ENCODE data around the gene THAP6. TPM values are rescaled to one million over a fixed set of nuclear protein-coding genes. Genes with fewer than 3 reads are reported as not detected.
"Not testable (repeated sequence)": the region's sequence is repeated elsewhere in the genome, so short reads cannot be mapped to it uniquely, and the experiment has no call there.

THAP6 gene
- total RNA-seq, 3 donors from 2014 or later (not counting 1 experiment from before 2014, with no cell fraction given): 20.2 to 24.1 (median 21.8) TPM

DNA sequence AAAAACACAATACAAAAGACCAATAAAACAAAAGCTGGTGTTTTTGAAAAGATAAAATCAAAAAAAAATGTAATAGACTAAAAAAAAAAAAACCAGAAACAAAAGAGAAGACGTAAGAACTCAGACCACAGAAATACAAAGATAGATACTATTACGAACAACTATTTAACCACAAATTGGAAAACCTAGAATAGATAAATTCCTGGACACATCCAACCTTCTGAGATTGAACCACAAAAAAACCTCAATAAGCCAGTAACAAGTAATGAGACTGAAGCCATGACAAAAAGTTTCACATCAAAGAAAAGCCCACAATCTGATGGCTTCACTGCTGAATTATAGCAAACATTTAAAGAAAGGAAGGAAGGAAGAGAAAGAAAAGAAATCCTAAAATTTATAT lies 16.2 kb upstream of the THAP6 start:
- Mint-ChIP-seq H3K4me1 (peaks cover 33 to 40% of the 10 kb centered on the region in 2 donors), H3K36me3 (peaks cover 8% of the 10 kb centered on the region), H3K27ac (peak overlapping the region; percentile 4 to 37), H3K4me3 (no peak overlapping the region), H3K27me3 (ENCODE audit: low read depth in 2 of 2) (no peaks in the 10 kb centered on the region), H3K9me3 (no peaks in the 10 kb centered on the region)
- no peaks in the 10 kb centered on the region for H3K27me3 ChIP-seq (ENCODE audit: control insufficient read depth, insufficient read depth, low read length)
- no peak overlapping the region for H3K4me3 ChIP-seq (ENCODE audit: low read length)
- no peaks in the 10 kb centered on the region for H3K9me3 ChIP-seq (ENCODE audit: control insufficient read depth, insufficient read depth, low read length)
- H3K27ac ChIP-seq (ENCODE audit: low read length): no peak overlapping the region
- peaks cover 53% of the 10 kb centered on the region for H3K36me3 ChIP-seq (ENCODE audit: control insufficient read depth, insufficient read depth, low read length)
- TF ChIP-seq, protein P1, sequence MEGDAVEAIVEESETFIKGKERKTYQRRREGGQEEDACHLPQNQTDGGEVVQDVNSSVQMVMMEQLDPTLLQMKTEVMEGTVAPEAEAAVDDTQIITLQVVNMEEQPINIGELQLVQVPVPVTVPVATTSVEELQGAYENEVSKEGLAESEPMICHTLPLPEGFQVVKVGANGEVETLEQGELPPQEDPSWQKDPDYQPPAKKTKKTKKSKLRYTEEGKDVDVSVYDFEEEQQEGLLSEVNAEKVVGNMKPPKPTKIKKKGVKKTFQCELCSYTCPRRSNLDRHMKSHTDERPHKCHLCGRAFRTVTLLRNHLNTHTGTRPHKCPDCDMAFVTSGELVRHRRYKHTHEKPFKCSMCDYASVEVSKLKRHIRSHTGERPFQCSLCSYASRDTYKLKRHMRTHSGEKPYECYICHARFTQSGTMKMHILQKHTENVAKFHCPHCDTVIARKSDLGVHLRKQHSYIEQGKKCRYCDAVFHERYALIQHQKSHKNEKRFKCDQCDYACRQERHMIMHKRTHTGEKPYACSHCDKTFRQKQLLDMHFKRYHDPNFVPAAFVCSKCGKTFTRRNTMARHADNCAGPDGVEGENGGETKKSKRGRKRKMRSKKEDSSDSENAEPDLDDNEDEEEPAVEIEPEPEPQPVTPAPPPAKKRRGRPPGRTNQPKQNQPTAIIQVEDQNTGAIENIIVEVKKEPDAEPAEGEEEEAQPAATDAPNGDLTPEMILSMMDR (IDR thresholded peaks at IDR 0.05): no peak
- ATAC-seq (no peak), DNase-seq (no peak)
- no peaks in the 10 kb centered on the region for H3K4me1 ChIP-seq (ENCODE audit: control insufficient read depth, insufficient read depth, low read length)
- intact Hi-C loops (cut with micrococcal nuclease): no loop called here
- 54% methylated on average over 2 of the region's 2 CpGs for WGBS (ENCODE audit: insufficient coverage)

DNA sequence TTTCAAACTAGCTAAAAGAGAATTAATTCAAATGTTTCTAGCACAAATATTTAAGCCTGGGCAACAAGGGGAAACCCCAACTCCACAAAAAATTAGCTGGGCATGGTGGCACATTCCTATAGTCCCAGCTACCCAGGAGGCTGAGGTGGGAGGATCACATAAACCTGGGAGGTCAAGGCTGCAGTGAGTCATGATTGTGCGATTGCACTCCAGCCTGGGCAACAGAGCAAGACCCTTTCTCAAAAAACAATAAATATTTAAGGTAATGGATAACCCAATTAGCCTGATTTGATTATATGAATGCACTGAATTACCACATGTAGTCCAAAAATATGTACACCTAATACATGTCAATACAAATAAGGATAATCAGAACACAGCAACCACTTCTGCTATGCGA lies 14.4 kb upstream of the THAP6 start:
- Histone ChIP-seq H3K4me1 (ENCODE audit: control insufficient read depth, insufficient read depth, low read length) (no peaks in the 10 kb centered on the region), H3K27ac (ENCODE audit: low read length) (no peak overlapping the region), H3K36me3 (ENCODE audit: control insufficient read depth, insufficient read depth, low read length) (peaks cover 55% of the 10 kb centered on the region), H3K27me3 (ENCODE audit: control insufficient read depth, insufficient read depth, low read length) (no peaks in the 10 kb centered on the region), H3K9me3 (ENCODE audit: control insufficient read depth, insufficient read depth, low read length) (no peaks in the 10 kb centered on the region), H3K4me3 (ENCODE audit: low read length) (no peak overlapping the region)
- no peaks in the 10 kb centered on the region for H3K27me3 Mint-ChIP-seq (ENCODE audit: low read depth in 2 of 2)
- no peak overlapping the region for H3K4me3 Mint-ChIP-seq
- peaks cover 8% of the 10 kb centered on the region for H3K36me3 Mint-ChIP-seq
- H3K9me3 Mint-ChIP-seq: no peaks in the 10 kb centered on the region
- no peak for DNase-seq
- TF ChIP-seq, protein P1 (IDR thresholded peaks at IDR 0.05): no peak
- 100% methylated on average over 1 of the region's 2 CpGs for WGBS (ENCODE audit: insufficient coverage)
- intact Hi-C loops (cut with micrococcal nuclease): no loop called here
- H3K27ac Mint-ChIP-seq: no peak overlapping the region
- ATAC-seq: no peak
- H3K4me1 Mint-ChIP-seq: peaks cover 33 to 40% of the 10 kb centered on the region in 2 donors

DNA sequence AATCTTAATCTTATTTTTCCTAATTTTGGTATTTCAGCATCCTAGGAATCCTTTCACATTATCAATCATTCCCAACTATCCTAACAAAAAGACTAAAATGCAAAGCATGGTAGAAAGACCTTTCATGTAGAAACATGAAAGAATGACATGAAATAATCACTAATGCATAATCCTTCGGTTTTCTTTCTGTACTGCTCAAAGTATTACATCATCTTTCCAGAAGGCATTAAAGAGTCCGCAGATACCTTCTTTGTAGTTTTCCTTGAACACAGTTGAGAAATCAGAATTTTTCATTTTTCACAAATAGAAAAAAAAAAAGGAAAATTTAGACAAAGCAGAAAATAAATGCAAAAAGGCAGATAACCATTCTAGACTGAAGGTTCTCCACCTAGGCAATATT lies 11.6 kb upstream of the THAP6 start:
- no peaks in the 10 kb centered on the region for H3K27me3 ChIP-seq (ENCODE audit: control insufficient read depth, insufficient read depth, low read length)
- Mint-ChIP-seq H3K36me3 (peaks cover 5% of the 10 kb centered on the region), H3K4me1 (peaks cover 30 to 39% of the 10 kb centered on the region in 2 donors)

DNA sequence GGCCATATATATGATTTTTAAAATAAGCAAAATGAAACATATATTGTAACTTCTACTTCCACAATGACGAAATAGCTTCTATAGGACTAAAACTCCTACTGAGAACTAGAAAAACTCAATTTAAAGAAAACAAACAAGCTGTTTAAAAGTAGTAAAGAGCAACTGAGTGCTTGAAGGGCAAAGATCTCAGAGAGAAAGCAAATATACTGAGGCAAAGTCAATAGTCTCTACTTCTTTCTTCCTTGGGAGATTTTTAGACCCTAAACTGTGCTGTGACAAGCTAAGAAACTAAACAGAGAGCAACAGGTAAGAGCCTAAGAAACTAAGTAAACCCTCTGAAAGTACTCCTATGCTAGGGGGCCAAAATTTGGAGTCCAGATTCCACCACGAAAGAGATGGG lies 8.6 kb upstream of the THAP6 start:
- no peaks in the 10 kb centered on the region for H3K9me3 ChIP-seq (ENCODE audit: control insufficient read depth, insufficient read depth, low read length)
- peaks cover 27 to 36% of the 10 kb centered on the region in 2 donors for H3K4me1 Mint-ChIP-seq
- H3K36me3 ChIP-seq (ENCODE audit: control insufficient read depth, insufficient read depth, low read length): peaks cover 42% of the 10 kb centered on the region
- TF ChIP-seq, protein P1 (IDR thresholded peaks at IDR 0.05): no peak
- no peak overlapping the region for H3K4me3 ChIP-seq (ENCODE audit: low read length)
- DNase-seq (no peak), ATAC-seq (no peak)
- H3K27me3 Mint-ChIP-seq (ENCODE audit: low read depth in 2 of 2): no peaks in the 10 kb centered on the region
- no peak overlapping the region for H3K4me3 Mint-ChIP-seq
- H3K4me1 ChIP-seq (ENCODE audit: control insufficient read depth, insufficient read depth, low read length): no peaks in the 10 kb centered on the region
- H3K27ac Mint-ChIP-seq: peak overlapping the region; percentile 51 to 52
- H3K27me3 ChIP-seq (ENCODE audit: control insufficient read depth, insufficient read depth, low read length): no peaks in the 10 kb centered on the region
- no peak overlapping the region for H3K27ac ChIP-seq (ENCODE audit: low read length)
- WGBS (ENCODE audit: insufficient coverage): 100% methylated on average over 1 of the region's 2 CpGs
- no peaks in the 10 kb centered on the region for H3K9me3 Mint-ChIP-seq
- intact Hi-C loops (cut with micrococcal nuclease): no loop called here
- no peaks in the 10 kb centered on the region for H3K36me3 Mint-ChIP-seq

More for the DNA sequence above, 11.6 kb upstream of the THAP6 start:
- Histone ChIP-seq H3K4me1 (ENCODE audit: control insufficient read depth, insufficient read depth, low read length) (no peaks in the 10 kb centered on the region), H3K4me3 (ENCODE audit: low read length) (no peak overlapping the region), H3K27ac (ENCODE audit: low read length) (no peak overlapping the region), H3K36me3 (ENCODE audit: control insufficient read depth, insufficient read depth, low read length) (peaks cover 53% of the 10 kb centered on the region), H3K9me3 (ENCODE audit: control insufficient read depth, insufficient read depth, low read length) (no peaks in the 10 kb centered on the region)
- intact Hi-C loops (cut with micrococcal nuclease): no loop called here
- Mint-ChIP-seq H3K27ac (peak overlapping the region in 1 of 2 donors; percentile 16), H3K4me3 (no peak overlapping the region), H3K9me3 (no peaks in the 10 kb centered on the region), H3K27me3 (ENCODE audit: low read depth in 2 of 2) (no peaks in the 10 kb centered on the region)
- no peak for ATAC-seq
- TF ChIP-seq, protein P1 (IDR thresholded peaks at IDR 0.05): no peak
- 100% methylated on average over 1 of the region's 2 CpGs for WGBS (ENCODE audit: insufficient coverage)
- no peak for DNase-seq

DNA sequence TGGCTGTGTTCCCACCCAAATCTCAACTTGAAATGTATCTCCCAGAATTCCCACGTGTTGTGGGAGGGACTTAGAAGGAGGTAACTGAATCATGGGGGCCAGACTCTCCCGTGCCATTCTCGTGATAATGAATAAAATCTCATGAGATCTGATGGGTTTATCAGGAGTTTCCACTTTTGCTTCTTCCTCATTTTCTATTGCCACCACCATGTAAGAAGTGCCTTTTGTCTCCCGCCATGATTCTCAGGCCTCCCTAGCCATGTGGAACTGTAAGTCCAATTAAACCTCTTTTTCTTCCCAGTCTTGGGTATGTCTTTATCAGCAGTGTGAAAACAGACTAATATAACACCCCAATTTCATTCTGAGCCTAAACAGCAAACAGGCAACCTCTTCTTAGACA lies 4.7 kb upstream of the THAP6 start:
- H3K27me3 Mint-ChIP-seq (ENCODE audit: low read depth in 2 of 2); intact Hi-C loops (cut with micrococcal nuclease); H3K27ac ChIP-seq (ENCODE audit: low read length); H3K27me3 ChIP-seq (ENCODE audit: control insufficient read depth, insufficient read depth, low read length); DNase-seq; H3K9me3 Mint-ChIP-seq; ATAC-seq; H3K36me3 Mint-ChIP-seq; H3K9me3 ChIP-seq (ENCODE audit: control insufficient read depth, insufficient read depth, low read length); H3K27ac Mint-ChIP-seq; H3K4me3 ChIP-seq (ENCODE audit: low read length): not testable (repeated sequence)
- Histone ChIP-seq H3K4me1 (ENCODE audit: control insufficient read depth, insufficient read depth, low read length) (peaks cover 11% of the 10 kb centered on the region), H3K36me3 (ENCODE audit: control insufficient read depth, insufficient read depth, low read length) (peaks cover 23% of the 10 kb centered on the region)
- WGBS (ENCODE audit: insufficient coverage): 78% methylated on average over 3 of the region's 4 CpGs
- Mint-ChIP-seq H3K4me1 (peaks cover 27 to 49% of the 10 kb centered on the region in 2 donors), H3K4me3 (peak overlapping the region; percentile 45)
